Tibial nerve (tissue), 4 donors: ENCODE measurements around the gene DNAJC25. TPM values are rescaled to one million over a fixed set of nuclear protein-coding genes. Genes with fewer than 3 reads are reported as not detected.
A peak's percentile ranks its signal among the peaks of the same experiment; 100 is the strongest.

Experiments
- DNase-seq, 2 donors: peaks; one replicate each; pipeline ENCODE4 v3.0.0-alpha.2; 2019; ENCODE audit warnings: low spot score in 2 of 2
- H3K27ac ChIP-seq, 4 donors: fragments of 200-600 bp; sonication (generic) in 3 of 4; one replicate each; pipeline ENCODE4 v1.5.1; 2017 to 2019; ENCODE audit warnings: mild to moderate bottlenecking in 1 of 4
- H3K27me3 ChIP-seq, 2 donors: fragments of 200-600 bp; sonication (generic) in 1 of 2; one replicate each; pipeline versions ENCODE4 v1.5.1 to v1.6.0; 2017 to 2019
- H3K36me3 ChIP-seq, 3 donors: fragments of 200-600 bp; sonication (generic); one replicate each; pipeline ENCODE4 v1.5.1; 2018 to 2019
- H3K4me1 ChIP-seq, 4 donors: fragments of 200-600 bp; sonication (generic) in 3 of 4; one replicate each; pipeline ENCODE4 v1.5.1; 2017 to 2019
- H3K4me3 ChIP-seq, 4 donors: fragments of 200-600 bp; sonication (generic) in 3 of 4; one replicate each; pipeline ENCODE4 v1.5.1; 2017 to 2019; ENCODE audit warnings: mild to moderate bottlenecking in 1 of 4, moderate library complexity in 1 of 4
- H3K9me3 ChIP-seq, 4 donors: fragments of 200-600 bp; sonication (generic) in 3 of 4; one replicate each; pipeline ENCODE4 v1.5.1; 2017 to 2019
- EP300 ChIP-seq, 2 donors: sonication (generic); formaldehyde crosslinking; IDR thresholded peaks; one replicate each; pipeline ENCODE4 v1.6.1; 2017; ENCODE audit warnings: antibody characterized with exemption in 2 of 2, mild to moderate bottlenecking in 1 of 2
- POLR2A ChIP-seq, 2 donors: fragments of 450-650 bp; IDR thresholded peaks; one replicate each; pipeline ENCODE4 v1.6.1; 2017; ENCODE audit warnings: antibody characterized with exemption in 2 of 2, mild to moderate bottlenecking in 2 of 2, moderate library complexity in 2 of 2
- WGBS, 2 donors: methylation state at CpG; one replicate each; pipeline ENCODE4 v1.1.5; 2018; 5-methylcytosine and 5-hydroxymethylcytosine counted together
- total RNA-seq, 4 donors: library from RNA; depleted of rRNA; stranded (reverse); fragments of >200 nt; gene quantifications; one replicate each; pipeline ENCODE4 v1.1.0, GENCODE V29; 2016
- TF ChIP-seq, protein P1 (sequence below), 5 experiments: fragments of 200-600 bp in 3 of 5; fragments of 450-650 bp in 2 of 5; sonication (generic) in 3 of 5; IDR thresholded peaks; one replicate each; pipeline ENCODE4 v1.5.1; 2016 to 2019; ENCODE audit warnings: antibody characterized with exemption in 5 of 5, mild to moderate bottlenecking in 3 of 5, moderate library complexity in 2 of 5

DNAJC25 gene
- total RNA-seq, 4 donors from 2014 or later, result 9.9 to 14.7 (median 12.6) TPM

DNA sequence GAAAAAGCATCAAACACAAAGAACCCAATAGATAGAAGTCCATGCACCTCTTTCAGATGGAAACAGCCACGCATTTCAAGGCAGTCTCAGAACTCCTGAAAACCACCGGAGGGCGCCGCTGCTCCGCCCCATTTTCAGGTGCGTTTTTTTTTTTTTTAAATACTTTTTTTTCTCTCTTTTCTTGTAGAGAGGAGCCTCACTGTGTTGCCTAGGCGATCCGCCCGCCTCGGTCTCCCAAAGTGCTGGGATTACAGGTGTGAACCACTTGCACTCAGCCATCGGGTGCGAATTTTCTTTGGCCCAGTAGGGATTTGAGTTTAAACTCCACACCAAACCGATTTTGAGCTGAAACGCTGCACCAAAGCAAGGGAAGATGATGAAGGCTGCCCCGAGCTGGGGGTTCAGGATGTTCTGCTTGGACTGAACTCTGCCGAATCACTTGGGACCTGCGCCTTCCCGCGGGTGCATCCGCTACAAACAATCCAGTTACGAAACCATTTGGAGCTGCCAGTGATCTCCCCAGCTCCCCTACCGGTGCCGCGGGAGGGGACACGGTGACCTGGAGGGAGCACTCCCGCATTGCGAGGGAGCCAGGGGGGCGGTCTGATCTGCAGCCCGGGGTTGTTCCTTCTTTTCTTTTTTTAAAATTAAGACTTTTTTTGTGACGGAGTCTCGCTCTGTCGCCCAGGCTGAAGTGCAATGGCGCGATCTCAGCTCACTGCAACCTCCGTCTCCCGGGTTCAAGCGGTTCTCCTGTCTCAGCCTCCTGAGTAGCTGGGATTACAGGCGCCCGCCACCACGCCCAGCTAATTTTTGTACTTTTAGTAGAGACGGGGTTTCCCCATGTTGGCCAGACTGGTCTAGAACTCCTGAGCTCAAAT is 33.0 kb upstream of the DNAJC25 start:
- 2 to 3% methylated on average over 41 of the region's 41 CpGs for WGBS, 2 donors
- peak; percentile 32 to 39 for DNase-seq
- TF ChIP-seq POLR2A (IDR thresholded peaks at IDR 0.05), result no peak
- TF ChIP-seq, protein P1, sequence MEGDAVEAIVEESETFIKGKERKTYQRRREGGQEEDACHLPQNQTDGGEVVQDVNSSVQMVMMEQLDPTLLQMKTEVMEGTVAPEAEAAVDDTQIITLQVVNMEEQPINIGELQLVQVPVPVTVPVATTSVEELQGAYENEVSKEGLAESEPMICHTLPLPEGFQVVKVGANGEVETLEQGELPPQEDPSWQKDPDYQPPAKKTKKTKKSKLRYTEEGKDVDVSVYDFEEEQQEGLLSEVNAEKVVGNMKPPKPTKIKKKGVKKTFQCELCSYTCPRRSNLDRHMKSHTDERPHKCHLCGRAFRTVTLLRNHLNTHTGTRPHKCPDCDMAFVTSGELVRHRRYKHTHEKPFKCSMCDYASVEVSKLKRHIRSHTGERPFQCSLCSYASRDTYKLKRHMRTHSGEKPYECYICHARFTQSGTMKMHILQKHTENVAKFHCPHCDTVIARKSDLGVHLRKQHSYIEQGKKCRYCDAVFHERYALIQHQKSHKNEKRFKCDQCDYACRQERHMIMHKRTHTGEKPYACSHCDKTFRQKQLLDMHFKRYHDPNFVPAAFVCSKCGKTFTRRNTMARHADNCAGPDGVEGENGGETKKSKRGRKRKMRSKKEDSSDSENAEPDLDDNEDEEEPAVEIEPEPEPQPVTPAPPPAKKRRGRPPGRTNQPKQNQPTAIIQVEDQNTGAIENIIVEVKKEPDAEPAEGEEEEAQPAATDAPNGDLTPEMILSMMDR (IDR thresholded peaks at IDR 0.05), result peak; percentile 26 to 74 (median 50)

DNA sequence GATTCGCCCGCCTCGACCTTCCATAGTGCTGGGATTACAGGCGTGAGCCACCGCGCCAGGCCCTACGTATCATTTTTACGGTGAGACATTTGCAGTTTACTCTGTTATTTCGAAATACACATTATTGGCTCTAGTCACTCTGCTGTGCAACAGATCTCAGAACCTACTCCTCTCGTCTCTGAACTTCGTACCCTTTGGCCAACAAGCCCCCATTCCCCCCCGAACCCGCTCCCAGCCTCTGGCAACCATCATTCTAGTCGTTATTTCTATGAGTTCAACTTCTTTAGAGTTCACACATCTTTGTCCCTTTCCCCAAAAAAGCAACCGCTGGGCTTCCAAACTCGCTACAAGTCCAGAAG is 32.4 kb upstream of the DNAJC25 start:
- H3K4me1 ChIP-seq, result peaks cover 0 to 20% (median 0%) of the 10 kb centered on the region in 4 donors
- peak in 1 of 2 donors; percentile 28 for DNase-seq
- no peaks in the 10 kb centered on the region for H3K9me3 ChIP-seq
- H3K27ac ChIP-seq, result peak overlapping the region; percentile 81 to 88 (median 85)
- H3K27me3 ChIP-seq, result no peaks in the 10 kb centered on the region
- peaks cover 0 to 35% (median 2%) of the 10 kb centered on the region in 3 donors for H3K36me3 ChIP-seq
- 0 to 4% methylated on average over 16 of the region's 16 CpGs for WGBS, 2 donors
- TF ChIP-seq EP300 (IDR thresholded peaks at IDR 0.05), result no peak
- H3K4me3 ChIP-seq, result peak overlapping the region; percentile 69 to 90 (median 75)

More for the DNA sequence above, 33.0 kb upstream of the DNAJC25 start:
- no peaks in the 10 kb centered on the region for H3K9me3 ChIP-seq
- H3K27me3 ChIP-seq, result no peaks in the 10 kb centered on the region
- peak overlapping the region; percentile 69 to 90 (median 75) for H3K4me3 ChIP-seq
- H3K36me3 ChIP-seq, result peaks cover 0 to 41% (median 4%) of the 10 kb centered on the region in 3 donors
- H3K27ac ChIP-seq, result peak overlapping the region; percentile 81 to 88 (median 85)
- H3K4me1 ChIP-seq, result peaks cover 0 to 20% (median 0%) of the 10 kb centered on the region in 4 donors

DNA sequence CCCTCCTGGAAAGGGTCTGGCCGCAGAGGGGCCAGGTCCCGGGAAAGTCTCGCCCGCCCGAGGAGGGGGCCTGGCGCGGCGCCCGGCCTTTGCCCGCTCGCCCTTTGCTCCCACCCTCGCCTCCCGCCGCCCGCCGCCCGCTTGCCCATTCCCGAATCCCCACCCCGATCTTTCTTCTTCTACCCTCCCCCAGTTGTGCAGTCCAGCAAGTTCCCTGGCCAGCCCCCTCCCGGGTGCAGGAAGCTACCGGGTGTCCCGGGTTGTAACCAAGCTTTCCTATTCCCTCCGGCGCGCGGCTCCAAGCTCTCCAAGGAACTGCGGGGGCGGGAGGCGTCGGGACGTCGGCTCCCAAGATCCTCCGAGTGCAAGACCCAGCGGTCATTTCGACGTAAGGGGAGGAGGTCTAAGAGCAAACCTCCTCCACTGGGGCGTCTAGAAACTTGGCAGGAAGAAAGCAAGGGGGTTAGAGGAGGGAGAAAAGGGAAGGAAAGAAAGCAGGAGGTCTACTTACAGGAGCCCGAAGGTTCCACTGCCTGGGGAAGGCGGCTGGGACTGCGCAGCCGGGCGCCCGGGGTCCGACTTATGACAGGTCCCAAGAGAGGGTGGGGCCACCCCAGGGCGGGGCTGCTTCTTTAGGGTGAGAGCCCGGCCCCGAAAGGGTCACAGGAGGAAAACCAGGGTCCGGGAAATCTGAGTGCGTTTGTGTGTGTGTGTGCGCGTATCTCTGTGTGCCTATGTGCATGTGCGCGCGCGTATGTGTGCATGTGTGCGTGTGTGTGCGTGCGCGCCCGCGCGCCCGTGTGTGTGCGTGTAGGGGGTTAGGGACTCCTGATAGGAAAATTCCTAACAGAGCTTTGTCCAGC is 31.8 kb upstream of the DNAJC25 start, which contains the start of gene PTGR1:
Gene PTGR1, minus strand, starts transcription at position 556 of the 863 bp plus-strand sequence. CDS start 2,225 bp downstream, outside the sequence.
- H3K4me1 ChIP-seq, result peaks cover 0 to 20% (median 0%) of the 10 kb centered on the region in 4 donors
- peak; percentile 59 to 66 for DNase-seq
- H3K4me3 ChIP-seq, result peak within 1 kb of the TSS; percentile 69 to 90 (median 75)
- H3K27ac ChIP-seq, result peak within 1 kb of the TSS; percentile 81 to 88 (median 85)
- H3K27me3 ChIP-seq, result no peaks in the 10 kb centered on the region
- TF ChIP-seq, protein P1 (IDR thresholded peaks at IDR 0.05), result no peak
- TF ChIP-seq POLR2A (IDR thresholded peaks at IDR 0.05), result peak in 1 of 2 donors; percentile 37
- TF ChIP-seq EP300 (IDR thresholded peaks at IDR 0.05), result peak in 1 of 2 donors; percentile 65
- peaks cover 0 to 30% (median 0%) of the 10 kb centered on the region in 3 donors for H3K36me3 ChIP-seq
- WGBS, 2 donors, result 0 to 1% methylated on average over 63 to 64 of the region's 64 CpGs
- H3K9me3 ChIP-seq, result no peaks in the 10 kb centered on the region

DNA sequence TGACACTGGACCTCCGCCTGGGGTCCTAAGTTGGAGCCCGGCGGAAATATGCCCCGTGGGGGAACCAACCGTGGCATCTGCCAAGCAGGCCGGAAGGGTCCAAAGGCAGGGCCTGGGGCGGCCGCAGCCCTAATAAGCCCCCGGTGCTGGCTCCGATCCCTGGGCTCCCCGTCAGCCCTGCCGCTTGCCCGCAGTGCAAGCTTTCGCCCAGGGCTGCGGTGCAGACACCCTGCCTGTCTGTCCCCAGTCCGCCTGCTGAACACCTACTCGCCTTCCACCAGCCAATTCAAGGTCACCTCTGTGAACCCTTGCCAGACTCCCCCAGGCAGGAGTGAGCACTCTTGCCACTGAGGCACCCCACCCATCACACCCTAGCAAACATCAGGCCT is 31.2 kb upstream of the DNAJC25 start:
- peak overlapping the region; percentile 69 to 90 (median 75) for H3K4me3 ChIP-seq
- TF ChIP-seq EP300 (IDR thresholded peaks at IDR 0.05), result no peak
- no peak for TF ChIP-seq POLR2A (IDR thresholded peaks at IDR 0.05)
- TF ChIP-seq, protein P1 (IDR thresholded peaks at IDR 0.05), result no peak
- no peaks in the 10 kb centered on the region for H3K27me3 ChIP-seq
- no peak for DNase-seq
- 16 to 26% methylated on average over 10 to 17 of the region's 17 CpGs for WGBS, 2 donors
- no peaks in the 10 kb centered on the region for H3K9me3 ChIP-seq
- peak overlapping the region; percentile 81 to 88 (median 85) for H3K27ac ChIP-seq
- H3K4me1 ChIP-seq, result peaks cover 0 to 20% (median 0%) of the 10 kb centered on the region in 4 donors
- peaks cover 0 to 24% (median 0%) of the 10 kb centered on the region in 3 donors for H3K36me3 ChIP-seq

DNA sequence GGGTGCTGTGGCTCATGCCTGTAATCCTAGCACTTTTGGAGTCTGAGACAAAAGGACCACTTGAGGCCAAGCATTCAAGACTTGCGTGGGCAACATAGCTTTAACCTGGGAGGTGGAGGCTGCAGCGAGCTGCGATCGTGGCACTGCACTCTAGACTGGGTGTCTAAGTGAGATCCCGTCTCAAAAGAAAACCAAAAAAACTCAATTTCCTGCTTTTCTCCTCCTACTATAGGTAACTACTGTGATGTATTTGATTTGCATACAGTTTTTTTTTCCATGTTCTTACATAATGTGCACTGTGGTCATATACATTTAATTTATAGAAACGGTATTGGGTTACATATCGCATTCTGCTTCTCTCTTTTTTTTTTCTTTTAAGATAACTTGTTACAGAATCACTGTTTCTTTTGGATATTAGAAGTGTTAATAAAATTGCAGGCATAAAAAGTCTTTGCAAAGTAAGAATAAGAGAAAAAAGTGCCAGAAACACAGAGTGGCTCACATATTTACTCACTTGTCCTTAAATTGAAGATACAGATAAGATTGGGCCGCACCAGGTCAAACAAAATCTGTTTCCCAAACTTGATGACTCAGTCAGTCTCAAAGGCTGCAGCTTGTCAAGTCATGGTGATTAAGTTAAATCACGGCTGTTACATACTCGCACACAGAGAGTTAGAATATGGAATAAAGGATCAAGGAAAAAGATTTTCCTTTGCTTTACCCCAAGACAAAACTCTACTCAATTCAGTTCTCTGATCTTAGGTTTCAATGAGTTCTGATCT is 29.7 kb upstream of the DNAJC25 start:
- Histone ChIP-seq H3K9me3 (no peaks in the 10 kb centered on the region), H3K4me1 (peaks cover 0 to 20% (median 0%) of the 10 kb centered on the region in 4 donors), H3K4me3 (no peak overlapping the region), H3K36me3 (peaks cover 0 to 9% (median 0%) of the 10 kb centered on the region in 3 donors), H3K27ac (peak overlapping the region in 1 of 4 donors; percentile 19), H3K27me3 (no peaks in the 10 kb centered on the region)
- 81 to 82% methylated on average over 10 of the region's 10 CpGs for WGBS, 2 donors
- no peak for TF ChIP-seq EP300 (IDR thresholded peaks at IDR 0.05)
- TF ChIP-seq, protein P1 (IDR thresholded peaks at IDR 0.05), result no peak
- no peak for DNase-seq
